Lower leg skin (tissue), 4 donors: Measurements from ENCODE around the gene CCDC85C. TPM values are rescaled to one million over a fixed set of nuclear protein-coding genes. Genes with fewer than 3 reads are reported as not detected.

ENCODE experiments used
- DNase-seq, 2 donors: peaks; one replicate each; pipeline ENCODE4 v3.0.0-alpha.2; 2019; ENCODE audit warnings: low spot score in 2 of 2
- H3K4me3 ChIP-seq: fragments of 200-600 bp; sonication (generic); 2 replicates; pipeline ENCODE4 v1.5.1; 2017; ENCODE audit warnings: mild to moderate bottlenecking, low read depth; ENCODE audit not compliant: poor library complexity, severe bottlenecking
- CTCF ChIP-seq, 3 donors: fragments of 450-650 bp; IDR thresholded peaks; one replicate each; pipeline ENCODE4 v1.5.1; 2016; ENCODE audit warnings: antibody characterized with exemption in 3 of 3, mild to moderate bottlenecking in 3 of 3, moderate library complexity in 2 of 3
- POLR2A ChIP-seq, 2 donors: fragments of 450-650 bp; IDR thresholded peaks; one replicate each; pipeline ENCODE4 v1.6.1; 2016 to 2017; ENCODE audit warnings: antibody characterized with exemption in 2 of 2, mild to moderate bottlenecking in 1 of 2, moderate library complexity in 1 of 2
- WGBS, 2 donors: methylation state at CpG; one replicate each; pipeline ENCODE4 v1.1.5; 2018; 5-methylcytosine and 5-hydroxymethylcytosine counted together
- intact Hi-C: fragments of 100-400 bp; cut with DNase I; formaldehyde crosslinking; loops from one replicate; pipeline ENCODE4 v1.15.0; 2023; ENCODE audit warnings: low total_unique reads
- total RNA-seq, 4 donors: library from RNA; depleted of rRNA; stranded (reverse); fragments of >200 nt; gene quantifications; one replicate each; pipeline ENCODE4 v1.1.0, GENCODE V29; 2016

CCDC85C gene
- total RNA-seq, 4 donors from 2014 or later: 17.2 to 47.7 (median 33.3) TPM

- 74 to 82% methylated on average over 12 to 13 of the region's 13 CpGs for WGBS, 2 donors
- intact Hi-C loops: no loop called here
- TF ChIP-seq POLR2A (IDR thresholded peaks at IDR 0.05) (no peak), CTCF (IDR thresholded peaks at IDR 0.05) (no peak)
Observed at GRCh38 chr14:99552572-99553216, 51.3 kb downstream of the CCDC85C start.

GRCh38 chr14:99552021-99552553, 51.9 kb downstream of the CCDC85C start:
- no peak for DNase-seq
- TF ChIP-seq POLR2A (IDR thresholded peaks at IDR 0.05): no peak
- no peak for TF ChIP-seq CTCF (IDR thresholded peaks at IDR 0.05)
- H3K4me3 ChIP-seq: no peak overlapping the region
- WGBS, 2 donors: 84 to 88% methylated on average over 8 to 9 of the region's 9 CpGs
- intact Hi-C loops: no loop called here

More at GRCh38 chr14:99552572-99553216, 51.3 kb downstream of the CCDC85C start:
- H3K4me3 ChIP-seq: no peak overlapping the region
- no peak for DNase-seq

- DNase-seq: no peak
- no peak for TF ChIP-seq POLR2A (IDR thresholded peaks at IDR 0.05)
- TF ChIP-seq CTCF (IDR thresholded peaks at IDR 0.05): no peak
- intact Hi-C loops: no loop called here
- WGBS, 2 donors: 69 to 82% methylated on average over 11 of the region's 11 CpGs
- H3K4me3 ChIP-seq: no peak overlapping the region
Observed at GRCh38 chr14:99551034-99551922, 52.7 kb downstream of the CCDC85C start.

GRCh38 chr14:99550387-99550992, 53.5 kb downstream of the CCDC85C start:
- TF ChIP-seq CTCF (IDR thresholded peaks at IDR 0.05): no peak
- TF ChIP-seq POLR2A (IDR thresholded peaks at IDR 0.05): no peak
- no peak overlapping the region for H3K4me3 ChIP-seq
- DNase-seq: no peak
- intact Hi-C loops: no loop called here
- 92 to 93% methylated on average over 8 to 11 of the region's 11 CpGs for WGBS, 2 donors

- intact Hi-C loops: no loop called here
- TF ChIP-seq POLR2A (IDR thresholded peaks at IDR 0.05) (no peak), CTCF (IDR thresholded peaks at IDR 0.05) (no peak)
- no peak for DNase-seq
- WGBS, 2 donors: 77 to 78% methylated on average over 10 of the region's 10 CpGs
- no peak overlapping the region for H3K4me3 ChIP-seq
Observed at GRCh38 chr14:99549684-99550083, 54.3 kb downstream of the CCDC85C start.
